HuH-7 (cell line): ENCODE results near the gene PLPP1.

Source experiments
- DNase-seq: peaks from one replicate; pipeline ENCODE4 v3.0.0; 2011; ENCODE audit warnings: low spot score

PLPP1 gene

GRCh38 chr5:55407059-55407684, 127.6 kb downstream of the PLPP1 start:
- peak; percentile 14 for DNase-seq

DNA sequence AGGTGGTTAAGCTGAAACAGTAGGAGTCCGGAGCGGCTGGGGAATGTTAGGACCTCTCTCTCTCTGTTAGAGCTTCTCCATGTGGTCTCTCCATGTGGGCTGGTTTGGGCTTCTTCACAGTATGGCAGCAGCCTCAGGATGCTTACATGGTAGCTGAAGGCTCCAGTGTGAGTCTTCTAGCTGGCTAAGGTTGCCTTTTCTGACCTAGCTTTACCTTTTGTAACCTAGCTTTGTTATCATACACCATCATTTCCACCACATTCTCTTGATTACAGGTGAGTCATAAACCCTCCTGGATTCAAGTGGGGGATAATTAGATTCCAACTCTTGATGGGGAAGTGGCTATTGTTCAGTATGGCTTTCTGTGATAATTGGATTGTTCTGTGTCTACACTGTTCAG, 128.5 kb downstream of the PLPP1 start:
- DNase-seq = no peak

GRCh38 chr5:55402199-55402598, 132.6 kb downstream of the PLPP1 start:
- no peak for DNase-seq

DNA sequence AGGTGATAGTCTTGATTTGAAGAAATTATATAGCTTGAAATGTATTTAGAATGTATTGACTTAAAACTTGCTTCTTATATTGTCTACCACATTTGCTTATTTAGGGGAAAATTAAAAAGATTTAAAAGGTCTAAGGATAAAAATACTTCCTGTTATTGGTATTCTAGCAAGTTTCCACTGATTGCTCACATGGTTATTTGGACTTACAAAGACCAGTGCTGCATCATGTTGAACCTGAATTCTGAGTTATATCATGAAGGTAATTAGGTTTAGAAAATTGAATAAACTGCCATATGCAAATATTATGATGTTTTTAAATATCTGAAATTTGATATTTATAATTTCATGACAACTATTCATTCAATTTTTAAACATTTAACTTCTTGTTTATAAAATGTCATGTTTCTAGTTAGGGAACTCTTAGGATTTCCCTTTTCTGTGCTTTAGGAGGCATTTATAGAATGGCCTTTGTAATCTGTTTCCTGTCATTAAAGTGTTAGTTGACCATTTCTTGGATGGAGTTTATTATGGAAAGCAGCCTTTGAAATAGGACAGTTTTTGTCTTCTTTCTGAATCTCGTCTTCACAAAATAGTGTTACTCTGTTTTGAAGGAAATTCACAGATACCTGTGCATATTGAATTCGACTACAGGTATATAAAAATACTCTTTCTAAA, 141.1 kb downstream of the PLPP1 start:
- no peak for DNase-seq

DNA sequence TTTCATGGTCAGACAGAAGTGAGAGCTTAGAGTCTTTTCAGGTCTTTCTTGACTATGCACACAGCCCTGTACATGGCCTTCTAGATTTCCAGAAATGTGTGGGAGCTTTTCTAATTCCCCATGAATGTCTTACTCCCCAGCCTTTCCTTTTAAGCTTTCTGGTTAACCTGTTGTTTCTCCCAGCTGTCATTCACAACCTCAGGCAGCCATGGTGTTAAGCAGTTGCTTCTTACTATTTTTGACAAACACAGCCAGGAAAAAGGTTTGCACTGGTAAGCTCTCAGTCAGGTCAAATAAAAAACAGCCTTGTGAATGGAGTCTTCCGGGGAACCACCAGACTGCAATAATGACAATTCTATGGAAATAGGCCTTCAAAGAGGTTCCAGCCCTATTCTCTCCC, 142.1 kb downstream of the PLPP1 start:
- DNase-seq = no peak

DNA sequence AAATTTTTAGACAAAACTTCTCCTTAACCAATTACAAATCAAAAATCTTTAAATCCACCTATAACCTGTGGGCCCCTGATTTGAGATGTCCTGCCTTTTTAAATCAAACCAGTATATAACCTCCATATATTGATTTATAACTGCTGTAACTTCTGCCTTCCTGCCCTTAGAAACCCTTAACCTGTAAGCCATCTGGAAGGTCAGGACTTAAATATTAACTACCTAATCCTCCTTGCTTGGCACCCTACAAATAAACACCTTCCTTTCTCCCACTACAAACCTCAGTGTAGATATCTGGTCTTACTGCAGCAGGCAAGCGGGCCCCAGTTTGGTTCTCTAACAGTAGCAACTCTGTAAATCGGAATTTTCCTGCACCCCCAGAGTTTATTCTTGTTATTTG, 143.1 kb downstream of the PLPP1 start:
- DNase-seq = no peak

- DNase-seq = no peak
These were observed 146.9 kb downstream of the PLPP1 start for GRCh38 chr5:55387865-55388264.

GRCh38 chr5:55386356-55386755, 148.4 kb downstream of the PLPP1 start:
- no peak for DNase-seq

DNA sequence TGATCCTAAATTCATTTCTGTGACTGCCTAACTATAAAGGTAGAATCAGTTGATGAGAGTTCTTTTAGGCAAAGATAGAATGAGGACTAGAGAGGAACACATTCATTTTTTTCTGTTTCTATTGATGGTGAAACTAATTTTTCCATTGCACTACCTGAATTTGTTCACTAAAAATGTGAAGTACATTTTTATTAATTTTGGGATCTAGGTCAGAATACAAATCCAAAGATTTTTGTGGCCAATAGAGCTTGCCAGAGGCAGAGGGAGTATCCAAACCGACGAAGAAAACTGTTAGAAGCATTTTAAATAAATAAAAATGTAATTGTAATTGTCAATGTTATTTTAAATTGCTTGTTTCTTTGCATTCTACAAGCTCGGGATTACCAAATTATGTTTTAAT, 148.9 kb downstream of the PLPP1 start:
- DNase-seq = no peak

GRCh38 chr5:55385227-55385626, 149.5 kb downstream of the PLPP1 start:
- DNase-seq = no peak

DNA sequence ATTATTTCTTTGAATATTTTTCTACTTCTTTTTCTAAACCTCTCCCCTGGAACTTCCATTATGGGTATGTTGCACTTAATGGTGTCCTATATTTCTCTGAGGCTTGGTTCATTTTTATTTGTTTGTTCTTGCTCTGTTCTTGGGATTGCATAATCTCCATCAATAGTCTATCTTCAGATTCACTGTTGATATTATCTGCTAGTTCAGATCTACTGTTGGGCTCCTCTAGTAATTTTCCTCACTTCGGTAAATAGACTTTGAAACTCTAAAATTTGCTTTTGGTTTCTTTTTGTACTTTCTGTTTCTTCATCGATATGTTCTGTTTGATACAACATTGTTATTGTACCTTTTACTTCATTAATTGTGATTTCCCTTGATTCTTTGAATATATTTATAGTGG, 150.7 kb downstream of the PLPP1 start:
- no peak for DNase-seq

DNA sequence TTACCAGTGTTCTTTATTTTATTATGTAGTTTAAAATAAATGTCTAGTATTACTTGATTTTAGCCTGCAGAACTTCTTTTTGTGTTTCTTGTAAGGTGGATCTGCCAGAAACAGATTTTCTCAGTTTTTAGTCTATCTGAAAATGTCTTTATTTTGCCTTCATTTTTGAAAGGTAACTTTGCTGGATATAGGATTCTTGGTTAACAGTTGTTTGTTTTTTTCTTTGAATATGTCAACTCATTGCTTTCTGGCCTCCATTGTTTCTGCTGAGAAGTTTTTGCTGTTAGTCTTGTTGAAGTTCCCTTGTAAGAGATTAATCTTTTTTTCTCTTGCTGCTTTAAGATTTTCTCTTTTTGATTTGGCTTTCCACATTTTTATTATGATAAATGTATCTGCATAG, 151.5 kb downstream of the PLPP1 start:
- no peak for DNase-seq

- DNase-seq = no peak
These were observed 157.0 kb downstream of the PLPP1 start for GRCh38 chr5:55377810-55378209.
